NT2/D1 (cell line): ENCODE measurements around the gene ZNF280C.
"Not testable (repeated sequence)": the region's sequence is repeated elsewhere in the genome, so short reads cannot be mapped to it uniquely, and the experiment has no call there.

Source experiments
- DNase-seq: peaks from one replicate; pipeline ENCODE4 v3.0.0-alpha.2; 2011; ENCODE audit warnings: low read depth, low spot score
- H3K27me3 ChIP-seq: 2 replicates; pipeline ENCODE4 v1.6.0; 2011; ENCODE audit warnings: mild to moderate bottlenecking; ENCODE audit not compliant: insufficient read length, insufficient read depth
- H3K36me3 ChIP-seq: 2 replicates; pipeline ENCODE4 v1.6.1; 2011; ENCODE audit warnings: mild to moderate bottlenecking, low read length, mixed read lengths; ENCODE audit not compliant: insufficient read depth, insufficient read length
- H3K4me1 ChIP-seq: 2 replicates; pipeline ENCODE4 v1.5.1; 2011; ENCODE audit not compliant: insufficient read depth, insufficient read length
- H3K4me3 ChIP-seq: 2 replicates; pipeline ENCODE4 v1.5.1; 2011; ENCODE audit warnings: low read depth; ENCODE audit not compliant: insufficient read length
- H3K9ac ChIP-seq: 2 replicates; pipeline ENCODE4 v1.6.0; 2011; ENCODE audit warnings: low read depth; ENCODE audit not compliant: insufficient read length
- H3K9me3 ChIP-seq: 2 replicates; pipeline ENCODE4 v1.5.1; 2011; ENCODE audit warnings: mild to moderate bottlenecking, low read length; ENCODE audit not compliant: insufficient read depth
- SUZ12 ChIP-seq: IDR thresholded peaks from 2 replicates; pipeline ENCODE4 v1.6.1; 2011; ENCODE audit not compliant: insufficient read length, insufficient read depth; ENCODE audit errors: extremely low read depth
- YY1 ChIP-seq: IDR thresholded peaks from 2 replicates; pipeline ENCODE4 v1.6.1; 2011; ENCODE audit not compliant: insufficient read length, insufficient read depth
- ZNF274 ChIP-seq: IDR thresholded peaks from 2 replicates; pipeline ENCODE4 v1.6.1; 2011; ENCODE audit warnings: mild to moderate bottlenecking, low read depth, low read length

The ZNF280C gene

GRCh38 chrX:130247996-130248395, 20.7 kb downstream of the ZNF280C start:
- H3K9me3 ChIP-seq = no peaks in the 10 kb centered on the region
- TF ChIP-seq YY1 (no peak), SUZ12 (no peak), ZNF274 (no peak)
- H3K4me1 ChIP-seq = no peaks in the 10 kb centered on the region
- no peak overlapping the region for H3K4me3 ChIP-seq
- no peaks in the 10 kb centered on the region for H3K27me3 ChIP-seq
- peaks cover 5% of the 10 kb centered on the region for H3K36me3 ChIP-seq
- no peak for DNase-seq
- no peak overlapping the region for H3K9ac ChIP-seq

DNA sequence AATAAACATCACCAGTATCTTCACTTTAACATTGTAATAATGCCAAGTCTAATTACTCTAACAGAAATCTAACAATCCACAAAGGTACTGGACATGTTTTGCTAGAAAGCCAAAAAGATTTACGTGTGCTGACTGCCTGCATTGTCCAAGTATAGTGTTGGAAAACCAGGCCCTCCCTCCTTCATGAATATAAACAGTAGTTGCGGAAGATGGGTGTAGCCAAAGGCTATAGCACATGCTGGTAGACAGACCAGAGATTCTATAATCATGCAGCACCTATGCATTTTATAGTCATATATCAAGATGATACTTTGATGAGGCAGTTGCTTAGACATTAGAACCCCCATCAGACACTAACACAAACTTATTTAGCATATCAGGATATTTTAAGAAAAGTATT, 22.6 kb downstream of the ZNF280C start:
- Histone ChIP-seq H3K4me1 (no peaks in the 10 kb centered on the region), H3K27me3 (no peaks in the 10 kb centered on the region), H3K4me3 (no peak overlapping the region), H3K9ac (no peak overlapping the region), H3K36me3 (peaks cover 6% of the 10 kb centered on the region), H3K9me3 (no peaks in the 10 kb centered on the region)
- DNase-seq = no peak
- TF ChIP-seq SUZ12 (no peak), ZNF274 (no peak), YY1 (no peak)

GRCh38 chrX:130245441-130245840, 23.3 kb downstream of the ZNF280C start:
- no peak overlapping the region for H3K9ac ChIP-seq
- no peak for TF ChIP-seq ZNF274
- no peak for TF ChIP-seq YY1
- no peak for TF ChIP-seq SUZ12
- no peak overlapping the region for H3K4me3 ChIP-seq
- DNase-seq = no peak
- H3K4me1 ChIP-seq = no peaks in the 10 kb centered on the region
- no peaks in the 10 kb centered on the region for H3K9me3 ChIP-seq
- H3K27me3 ChIP-seq = no peaks in the 10 kb centered on the region
- H3K36me3 ChIP-seq = peaks cover 10% of the 10 kb centered on the region

DNA sequence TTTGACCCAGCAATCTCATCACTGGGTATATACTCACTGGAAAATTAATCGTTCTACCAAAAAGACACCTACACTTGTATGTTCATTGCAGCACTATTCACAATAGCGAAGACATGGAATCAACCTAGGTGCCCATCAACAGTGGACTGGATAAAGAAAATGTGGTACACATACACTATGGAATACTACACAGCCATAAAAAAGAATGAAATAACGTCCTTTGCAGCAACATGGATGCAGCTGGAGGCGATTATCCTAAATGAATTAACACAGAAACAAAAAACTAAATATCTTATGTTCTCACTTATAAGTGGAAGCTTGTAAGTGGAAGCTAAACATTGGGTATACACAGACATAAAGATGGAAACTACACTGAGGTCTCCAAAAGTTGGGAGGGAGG, 37.5 kb downstream of the ZNF280C start:
- H3K27me3 ChIP-seq, H3K36me3 ChIP-seq, DNase-seq, H3K9ac ChIP-seq, H3K4me1 ChIP-seq, H3K4me3 ChIP-seq, H3K9me3 ChIP-seq: not testable (repeated sequence)

GRCh38 chrX:130228871-130229270, 39.8 kb downstream of the ZNF280C start:
- Histone ChIP-seq H3K4me3 (no peak overlapping the region), H3K9ac (no peak overlapping the region), H3K9me3 (no peaks in the 10 kb centered on the region), H3K4me1 (no peaks in the 10 kb centered on the region), H3K36me3 (peaks cover 17% of the 10 kb centered on the region), H3K27me3 (no peaks in the 10 kb centered on the region)
- no peak for DNase-seq
- TF ChIP-seq YY1 = no peak
- TF ChIP-seq ZNF274 = no peak
- no peak for TF ChIP-seq SUZ12

GRCh38 chrX:130224810-130225209, 43.9 kb downstream of the ZNF280C start:
- H3K9ac ChIP-seq = no peak overlapping the region
- TF ChIP-seq YY1 (no peak), ZNF274 (no peak), SUZ12 (no peak)
- H3K4me3 ChIP-seq = no peak overlapping the region
- no peaks in the 10 kb centered on the region for H3K4me1 ChIP-seq
- H3K27me3 ChIP-seq = no peaks in the 10 kb centered on the region
- no peak for DNase-seq
- peaks cover 19% of the 10 kb centered on the region for H3K36me3 ChIP-seq
- no peaks in the 10 kb centered on the region for H3K9me3 ChIP-seq

DNA sequence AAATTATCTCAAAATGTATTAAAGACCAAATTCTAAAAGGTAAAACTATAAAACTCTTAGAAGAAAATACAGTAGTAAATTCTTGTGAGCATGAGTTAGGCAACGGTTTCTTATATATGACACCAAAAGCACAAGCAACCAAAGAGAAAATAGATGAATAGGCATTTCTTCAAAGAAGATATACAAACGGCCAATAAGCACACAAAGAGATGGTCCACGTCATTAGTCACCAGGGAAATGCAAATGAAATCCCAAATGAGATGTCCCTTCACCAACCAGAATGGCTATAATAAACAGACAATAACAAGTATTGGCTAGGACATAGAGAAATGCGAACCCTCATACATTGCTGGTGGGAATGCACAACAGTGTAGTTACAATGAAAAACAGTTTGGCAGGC, 52.4 kb downstream of the ZNF280C start:
- Histone ChIP-seq H3K4me1 (no peaks in the 10 kb centered on the region), H3K9ac (no peak overlapping the region), H3K27me3 (no peaks in the 10 kb centered on the region), H3K36me3 (peaks cover 14% of the 10 kb centered on the region), H3K9me3 (no peaks in the 10 kb centered on the region), H3K4me3 (no peak overlapping the region)
- TF ChIP-seq YY1 = no peak
- no peak for TF ChIP-seq SUZ12
- no peak for TF ChIP-seq ZNF274
- DNase-seq = no peak

DNA sequence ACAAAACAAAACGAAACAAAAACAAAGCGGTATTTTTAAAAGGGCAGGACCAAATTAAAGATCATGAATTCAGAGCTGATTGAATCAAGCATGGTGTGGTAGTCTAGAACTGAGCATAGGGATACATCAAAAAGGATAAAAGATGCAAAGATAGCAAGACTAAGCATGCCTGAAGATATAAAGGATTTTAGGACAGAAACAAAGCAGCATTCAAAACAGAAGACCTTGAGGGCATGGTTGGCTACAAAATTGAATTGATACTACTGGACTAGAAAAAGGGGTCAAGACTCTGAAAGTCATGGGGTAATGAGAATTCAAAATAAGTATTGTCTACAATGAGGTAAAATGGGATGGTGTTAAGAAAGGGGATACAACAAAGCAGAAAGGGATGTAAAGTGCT, 55.3 kb downstream of the ZNF280C start:
- H3K4me3 ChIP-seq = no peak overlapping the region
- H3K9me3 ChIP-seq = no peaks in the 10 kb centered on the region
- peaks cover 18% of the 10 kb centered on the region for H3K36me3 ChIP-seq
- no peaks in the 10 kb centered on the region for H3K4me1 ChIP-seq
- TF ChIP-seq YY1 = no peak
- no peak overlapping the region for H3K9ac ChIP-seq
- H3K27me3 ChIP-seq = no peaks in the 10 kb centered on the region
- DNase-seq = no peak
